ENCODE data around the gene TRMT2A.

Gene TRMT2A

GRCh38 chr22:20106205-20106848 is 10.7 kb downstream of the TRMT2A start:
- no peak for DNase-seq (ENCODE audit: low spot score)

GRCh38 chr22:20105456-20106204 is 11.4 kb downstream of the TRMT2A start:
- no peak for DNase-seq (ENCODE audit: low spot score)

GRCh38 chr22:20102203-20102780 is 14.7 kb downstream of the TRMT2A start:
- DNase-seq (ENCODE audit: low spot score): no peak

- DNase-seq (ENCODE audit: low spot score): no peak
These were observed 15.4 kb downstream of the TRMT2A start for GRCh38 chr22:20101638-20102037.

GRCh38 chr22:20099099-20099711 is 17.8 kb downstream of the TRMT2A start:
- no peak for DNase-seq (ENCODE audit: low spot score)

- no peak for DNase-seq (ENCODE audit: low spot score)
These were observed 20.2 kb downstream of the TRMT2A start for GRCh38 chr22:20096574-20097420.

- no peak for DNase-seq (ENCODE audit: low spot score)
These were observed 21.5 kb downstream of the TRMT2A start for GRCh38 chr22:20095521-20095920.

GRCh38 chr22:20094197-20094807 is 22.7 kb downstream of the TRMT2A start:
- no peak for DNase-seq (ENCODE audit: low spot score)

GRCh38 chr22:20093418-20094196 is 23.4 kb downstream of the TRMT2A start:
- no peak for DNase-seq (ENCODE audit: low spot score)

- DNase-seq (ENCODE audit: low spot score): no peak
These were observed 24.6 kb downstream of the TRMT2A start for GRCh38 chr22:20092477-20092854.

GRCh38 chr22:20091690-20092476 is 25.1 kb downstream of the TRMT2A start:
- no peak for DNase-seq (ENCODE audit: low spot score)

- DNase-seq (ENCODE audit: low spot score): no peak
These were observed 26.2 kb downstream of the TRMT2A start for GRCh38 chr22:20090730-20091240.

GRCh38 chr22:20089977-20090729 is 26.9 kb downstream of the TRMT2A start:
- DNase-seq (ENCODE audit: low spot score): no peak

- no peak for DNase-seq (ENCODE audit: low spot score)
These were observed 27.6 kb downstream of the TRMT2A start for GRCh38 chr22:20089226-20089976.

- no peak for DNase-seq (ENCODE audit: low spot score)
These were observed 28.8 kb downstream of the TRMT2A start for GRCh38 chr22:20088263-20088648.

GRCh38 chr22:20087319-20088262 is 29.4 kb downstream of the TRMT2A start:
- DNase-seq (ENCODE audit: low spot score): no peak

- DNase-seq (ENCODE audit: low spot score): no peak
These were observed 30.3 kb downstream of the TRMT2A start for GRCh38 chr22:20086763-20087162.

Measured in CD4-positive, alpha-beta T cell treated with Interleukin-6 at 100 ng/mL for 8 hours (primary cell).